Endodermal cell (in vitro differentiated cells): ENCODE results near the gene TMUB2. TPM values are rescaled to one million over a fixed set of nuclear protein-coding genes. Genes with fewer than 3 reads are reported as not detected.

Experiments used
- DNase-seq: peaks from one replicate; pipeline ENCODE4 v3.0.0-alpha.2; 2017
- H3K27ac ChIP-seq: 2 replicates; pipeline ENCODE4 v1.5.1; 2013; ENCODE audit warnings: mild to moderate bottlenecking, low read depth, low read length, moderate library complexity
- H3K27me3 ChIP-seq: 2 replicates; pipeline ENCODE4 v1.6.1; 2013; ENCODE audit warnings: mild to moderate bottlenecking, low read length, moderate library complexity; ENCODE audit not compliant: insufficient read depth, control insufficient read depth, poor library complexity, severe bottlenecking
- H3K36me3 ChIP-seq: 2 replicates; pipeline ENCODE4 v1.7.0; 2013; ENCODE audit warnings: mild to moderate bottlenecking, low read length, moderate library complexity; ENCODE audit not compliant: control insufficient read depth, insufficient read depth
- H3K4me1 ChIP-seq: one replicate; pipeline ENCODE4 v1.7.0; 2013; ENCODE audit warnings: low read length; ENCODE audit not compliant: control insufficient read depth, insufficient read depth
- H3K4me3 ChIP-seq: 2 replicates; pipeline ENCODE4 v1.5.1; 2013; ENCODE audit warnings: mild to moderate bottlenecking, low read length, moderate library complexity
- H3K9ac ChIP-seq: 2 replicates; pipeline ENCODE4 v1.6.1; 2013; ENCODE audit warnings: mild to moderate bottlenecking, low read length, moderate library complexity; ENCODE audit not compliant: poor library complexity, severe bottlenecking; ENCODE audit errors: extremely low read depth
- H3K9me3 ChIP-seq: 2 replicates; pipeline ENCODE4 v1.6.1; 2013; ENCODE audit warnings: mild to moderate bottlenecking, low read length, moderate library complexity; ENCODE audit not compliant: control insufficient read depth
- H3K27ac Mint-ChIP-seq: 2 replicates; pipeline ENCODE4 v1.8.0; 2020; ENCODE audit warnings: mixed read lengths
- H3K27me3 Mint-ChIP-seq: 2 replicates; pipeline ENCODE4 v1.8.0; 2021; ENCODE audit warnings: mild to moderate bottlenecking, mixed read lengths; ENCODE audit not compliant: insufficient read depth
- H3K36me3 Mint-ChIP-seq: 2 replicates; pipeline ENCODE4 v1.8.0; 2020; ENCODE audit warnings: low read depth, mixed read lengths
- H3K4me1 Mint-ChIP-seq: 2 replicates; pipeline ENCODE4 v1.8.0; 2020; ENCODE audit warnings: mixed read lengths
- H3K4me3 Mint-ChIP-seq: 2 replicates; pipeline ENCODE4 v1.8.0; 2020; ENCODE audit warnings: mild to moderate bottlenecking, moderate library complexity, mixed read lengths
- H3K9me3 Mint-ChIP-seq: 2 replicates; pipeline ENCODE4 v1.8.0; 2020; ENCODE audit warnings: mild to moderate bottlenecking, mixed read lengths
- WGBS, 2 experiments: methylation state at CpG; one replicate each; pipeline versions ENCODE4 v1.1.5 to v1.1.7; 2013; ENCODE audit warnings: missing lambda C conversion rate in 2 of 2, mixed read lengths in 1 of 2; ENCODE audit not compliant: insufficient coverage in 1 of 2, insufficient read length in 1 of 2; 5-methylcytosine and 5-hydroxymethylcytosine counted together
- total RNA-seq, 2 donors: library from RNA; stranded (reverse); fragmentation: NEBNext Ultra II Directional in 1 of 2; extraction: Animal tissue kit (Norgen Biotek cat#: 25700) in 1 of 2; gene quantifications; 2 replicates in 1 of 2; 3 replicates in 1 of 2; pipeline ENCODE4 v1.2.1, GENCODE V29; 2021
- TF ChIP-seq, protein P1 (sequence below): fragments of 200-600 bp; sonication (generic); conservative IDR thresholded peaks from 2 replicates; pipeline ENCODE4 v1.5.0; 2021; ENCODE audit warnings: antibody characterized with exemption, mild to moderate bottlenecking

Gene TMUB2
- total RNA-seq, 2 donors from 2014 or later = 28.8 to 33.1 TPM

- Histone ChIP-seq H3K4me1 (peaks cover 3% of the 10 kb centered on the region), H3K9ac (no peak overlapping the region), H3K36me3 (peaks cover 78% of the 10 kb centered on the region), H3K27me3 (no peaks in the 10 kb centered on the region), H3K4me3 (no peak overlapping the region), H3K27ac (no peak overlapping the region), H3K9me3 (no peaks in the 10 kb centered on the region)
- Mint-ChIP-seq H3K27me3 (no peaks in the 10 kb centered on the region), H3K36me3 (peaks cover 74% of the 10 kb centered on the region), H3K9me3 (no peaks in the 10 kb centered on the region), H3K27ac (no peak overlapping the region), H3K4me3 (no peak overlapping the region), H3K4me1 (peaks cover 2% of the 10 kb centered on the region)
- DNase-seq = peak; percentile 47
- 91 to 98% methylated on average over 21 to 30 of the region's 31 CpGs for WGBS, 2 experiments
- TF ChIP-seq, protein P1, sequence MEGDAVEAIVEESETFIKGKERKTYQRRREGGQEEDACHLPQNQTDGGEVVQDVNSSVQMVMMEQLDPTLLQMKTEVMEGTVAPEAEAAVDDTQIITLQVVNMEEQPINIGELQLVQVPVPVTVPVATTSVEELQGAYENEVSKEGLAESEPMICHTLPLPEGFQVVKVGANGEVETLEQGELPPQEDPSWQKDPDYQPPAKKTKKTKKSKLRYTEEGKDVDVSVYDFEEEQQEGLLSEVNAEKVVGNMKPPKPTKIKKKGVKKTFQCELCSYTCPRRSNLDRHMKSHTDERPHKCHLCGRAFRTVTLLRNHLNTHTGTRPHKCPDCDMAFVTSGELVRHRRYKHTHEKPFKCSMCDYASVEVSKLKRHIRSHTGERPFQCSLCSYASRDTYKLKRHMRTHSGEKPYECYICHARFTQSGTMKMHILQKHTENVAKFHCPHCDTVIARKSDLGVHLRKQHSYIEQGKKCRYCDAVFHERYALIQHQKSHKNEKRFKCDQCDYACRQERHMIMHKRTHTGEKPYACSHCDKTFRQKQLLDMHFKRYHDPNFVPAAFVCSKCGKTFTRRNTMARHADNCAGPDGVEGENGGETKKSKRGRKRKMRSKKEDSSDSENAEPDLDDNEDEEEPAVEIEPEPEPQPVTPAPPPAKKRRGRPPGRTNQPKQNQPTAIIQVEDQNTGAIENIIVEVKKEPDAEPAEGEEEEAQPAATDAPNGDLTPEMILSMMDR = no peak
These were observed 26.0 kb downstream of the TMUB2 start for GRCh38 chr17:44212507-44213402.

DNA sequence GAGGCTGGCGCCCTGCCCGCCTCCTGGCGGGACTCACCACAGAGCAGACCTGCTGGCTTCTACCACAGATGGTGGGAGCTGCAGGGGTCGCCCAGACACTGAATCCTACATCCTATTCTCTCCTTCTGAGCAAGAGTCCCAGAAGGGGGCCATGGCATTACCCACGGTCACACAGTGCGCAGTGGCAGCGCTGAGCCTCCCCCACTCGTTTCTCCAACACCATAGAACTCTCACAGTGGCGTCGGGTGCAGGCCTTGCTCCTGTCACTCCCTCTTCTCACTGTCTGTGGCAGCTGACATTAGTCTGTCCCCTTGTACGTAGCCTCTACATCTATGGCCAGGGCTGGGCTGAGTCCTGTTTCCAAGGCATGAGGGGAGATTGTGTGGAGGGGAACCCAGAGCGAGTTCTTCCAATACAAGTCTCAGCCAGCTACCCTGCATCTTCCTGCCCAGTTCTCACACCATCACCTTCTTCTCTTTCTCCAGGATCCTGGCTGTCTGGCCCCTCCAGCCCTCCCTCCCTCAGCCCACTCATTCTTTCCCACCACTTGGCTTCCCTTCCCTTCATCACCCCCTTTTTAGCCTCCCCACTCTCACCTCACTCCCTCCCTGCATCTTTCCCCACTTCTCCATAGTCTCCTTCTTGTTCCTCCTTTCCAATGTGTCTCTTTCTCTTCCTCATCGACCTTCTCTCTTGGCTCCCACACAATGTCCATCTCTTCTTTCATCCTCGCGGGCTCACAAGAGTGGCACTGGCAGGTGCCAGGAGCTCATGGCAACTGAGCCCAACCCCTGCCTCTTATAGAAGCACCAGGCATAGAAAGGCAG lies 26.8 kb downstream of the TMUB2 start:
- peaks cover 68% of the 10 kb centered on the region for H3K36me3 Mint-ChIP-seq
- DNase-seq = no peak
- peak overlapping the region; percentile 46 for H3K27ac Mint-ChIP-seq
- Histone ChIP-seq H3K4me3 (no peak overlapping the region), H3K36me3 (peaks cover 71% of the 10 kb centered on the region), H3K27me3 (no peaks in the 10 kb centered on the region), H3K4me1 (peaks cover 3% of the 10 kb centered on the region), H3K27ac (no peak overlapping the region), H3K9me3 (no peaks in the 10 kb centered on the region), H3K9ac (no peak overlapping the region)
- no peaks in the 10 kb centered on the region for H3K27me3 Mint-ChIP-seq
- WGBS, 2 experiments = 95 to 97% methylated on average over 8 to 15 of the region's 15 CpGs
- no peaks in the 10 kb centered on the region for H3K9me3 Mint-ChIP-seq
- TF ChIP-seq, protein P1 = no peak
- H3K4me3 Mint-ChIP-seq = no peak overlapping the region
- H3K4me1 Mint-ChIP-seq = peaks cover 6% of the 10 kb centered on the region

- Histone ChIP-seq H3K27ac (no peak overlapping the region), H3K36me3 (peaks cover 65% of the 10 kb centered on the region), H3K9me3 (no peaks in the 10 kb centered on the region), H3K27me3 (no peaks in the 10 kb centered on the region), H3K4me1 (peaks cover 3% of the 10 kb centered on the region), H3K4me3 (no peak overlapping the region), H3K9ac (no peak overlapping the region)
- TF ChIP-seq, protein P1 = no peak
- Mint-ChIP-seq H3K27me3 (no peaks in the 10 kb centered on the region), H3K36me3 (peaks cover 64% of the 10 kb centered on the region), H3K9me3 (no peaks in the 10 kb centered on the region), H3K4me1 (peaks cover 6% of the 10 kb centered on the region), H3K4me3 (no peak overlapping the region), H3K27ac (peak overlapping the region; percentile 46)
- no peak for DNase-seq
- 100% methylated on average over 1 of the region's 1 CpG; no CpG with 5 or more reads in 1 of the 2 experiments for WGBS, 2 experiments
These were observed 27.4 kb downstream of the TMUB2 start for GRCh38 chr17:44214230-44214494.
